Measurements from ENCODE around the gene HTT-AS. TPM values are rescaled to one million over a fixed set of nuclear protein-coding genes. Genes with fewer than 3 reads are reported as not detected.

The HTT-AS gene
- total and polyA plus RNA-seq, 2 experiments from 2014 or later, result not detected

DNA sequence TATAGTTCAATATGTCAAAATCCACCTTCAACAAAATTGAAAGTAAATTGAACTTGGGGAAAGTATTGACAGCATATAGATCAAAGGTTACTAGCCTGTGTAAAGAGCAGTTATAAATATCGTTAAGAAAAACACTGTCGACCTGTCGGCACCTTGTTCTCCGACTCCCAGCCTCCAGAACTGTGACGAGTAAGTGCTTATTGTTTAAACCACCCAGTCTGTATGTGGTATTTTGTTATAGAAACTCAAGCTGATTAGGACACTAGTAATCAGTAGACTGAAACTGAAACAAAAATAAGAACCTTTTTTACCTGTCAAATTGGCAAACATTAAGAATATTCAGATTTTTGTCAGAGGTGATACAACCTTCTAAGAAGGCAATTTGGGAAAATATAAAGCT is 17.1 kb upstream of the HTT-AS start:
- Histone ChIP-seq H3K4me1 (ENCODE audit: insufficient read depth) (no peaks in the 10 kb centered on the region), H3K36me3 (ENCODE audit: low read depth) (0 out of 2 replicates have a peak, but pooled peaks cover 8% of the 10 kb centered on the region), H3K27me3 (replicated peaks; ENCODE audit: insufficient read depth) (no peaks in the 10 kb centered on the region), H2AFZ (no peak overlapping the region), H3K27ac (no peak overlapping the region), H3K9ac (no peak overlapping the region), H3F3A (ENCODE audit: insufficient read depth) (0 out of 2 replicates have a peak, but pooled peaks cover 4% of the 10 kb centered on the region), H3K9me3 (ENCODE audit: low read depth) (no peaks in the 10 kb centered on the region), H3K79me2 (ENCODE audit: insufficient read depth) (peaks cover 50% of the 10 kb centered on the region), H3K4me3 (no peak overlapping the region), H4K20me1 (ENCODE audit: insufficient read depth) (no peaks in the 10 kb centered on the region), H3K9me2 (ENCODE audit: insufficient read depth) (no peaks in the 10 kb centered on the region), H3K4me2 (ENCODE audit: unreplicated experiment) (no peak overlapping the region)
- 77 to 78% methylated on average over 5 of the region's 5 CpGs for WGBS, 2 experiments (ENCODE audit: low coverage in 1 of 2, low lambda C conversion rate in 2 of 2, missing lambda C conversion rate in 2 of 2)
- TF ChIP-seq EZH2 (IDR thresholded peaks at IDR 0.05; ENCODE audit: insufficient read depth, poor library complexity, severe bottlenecking) (no peak), EZH2phosphoT487 (IDR thresholded peaks at IDR 0.05; ENCODE audit: insufficient read depth, low read depth) (no peak)
- DNase-seq, result no peak
- in situ Hi-C loops (cut with MboI), result no loop called here

DNA sequence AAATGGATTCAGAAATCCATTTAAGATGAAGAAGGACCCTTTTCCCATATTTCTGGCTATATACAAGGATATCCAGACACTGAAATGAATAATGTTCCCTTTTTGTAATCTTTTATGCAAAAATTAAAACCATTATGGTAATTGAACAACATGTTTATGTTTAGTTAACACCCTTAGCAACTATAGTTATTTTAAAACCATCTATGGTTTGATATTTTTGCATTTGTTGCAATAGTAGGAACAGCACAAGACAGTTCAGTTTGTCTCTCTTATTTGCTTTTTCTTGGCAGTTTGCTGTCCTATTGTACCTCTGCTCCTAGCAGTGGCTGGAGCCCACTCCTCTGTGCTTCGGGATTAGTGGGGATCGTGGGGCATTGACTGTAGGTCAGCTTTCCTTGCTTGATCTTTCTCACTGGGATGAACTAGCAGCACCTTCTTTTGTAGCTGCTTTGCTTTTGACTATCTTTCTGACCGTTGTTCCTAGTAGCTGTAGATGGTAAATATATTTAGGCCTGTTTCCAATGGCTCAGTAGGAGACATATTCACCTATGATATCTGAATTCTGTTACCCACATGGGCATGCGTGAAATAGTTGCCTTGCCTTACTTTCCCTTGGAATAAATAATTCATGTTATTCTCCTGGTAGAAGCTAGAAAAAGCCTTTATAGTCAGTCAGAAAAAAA is 12.9 kb upstream of the HTT-AS start:
- H3K79me2 ChIP-seq (ENCODE audit: insufficient read depth), result peaks cover 85% of the 10 kb centered on the region

GRCh38 chr4:3085948-3086670 is 11.8 kb upstream of the HTT-AS start:
- Histone ChIP-seq H3K4me1 (ENCODE audit: insufficient read depth) (no peaks in the 10 kb centered on the region), H3K36me3 (ENCODE audit: low read depth) (0 out of 2 replicates have a peak, but pooled peaks cover 8% of the 10 kb centered on the region), H3K9me3 (ENCODE audit: low read depth) (no peaks in the 10 kb centered on the region), H3K9me2 (ENCODE audit: insufficient read depth) (no peaks in the 10 kb centered on the region), H3K9ac (no peak overlapping the region), H2AFZ (no peak overlapping the region), H3F3A (ENCODE audit: insufficient read depth) (0 out of 2 replicates have a peak, but pooled peaks cover 4% of the 10 kb centered on the region), H3K79me2 (ENCODE audit: insufficient read depth) (peaks cover 97% of the 10 kb centered on the region), H3K27ac (no peak overlapping the region), H3K4me2 (ENCODE audit: unreplicated experiment) (no peak overlapping the region), H3K27me3 (replicated peaks; ENCODE audit: insufficient read depth) (no peaks in the 10 kb centered on the region), H4K20me1 (ENCODE audit: insufficient read depth) (peaks cover 10% of the 10 kb centered on the region; the same call in 1 of the 2 replicates), H3K4me3 (no peak overlapping the region)
- DNase-seq, result no peak
- 91 to 93% methylated on average over 10 of the region's 10 CpGs for whole genome bisulfite sequencing, 2 experiments (ENCODE audit: low coverage in 1 of 2, low lambda C conversion rate in 2 of 2, missing lambda C conversion rate in 2 of 2)
- no peak for TF ChIP-seq EZH2 (IDR thresholded peaks at IDR 0.05; ENCODE audit: insufficient read depth, poor library complexity, severe bottlenecking)
- no peak for TF ChIP-seq EZH2phosphoT487 (IDR thresholded peaks at IDR 0.05; ENCODE audit: insufficient read depth, low read depth)
- in situ Hi-C loops (cut with MboI), result no loop called here

More for the DNA sequence above, 12.9 kb upstream of the HTT-AS start:
- no peaks in the 10 kb centered on the region for H3K9me3 ChIP-seq (ENCODE audit: low read depth)
- no peak for DNase-seq
- H3K4me1 ChIP-seq (ENCODE audit: insufficient read depth), result no peaks in the 10 kb centered on the region
- no peak overlapping the region for H3K4me3 ChIP-seq
- in situ Hi-C loops (cut with MboI), result no loop called here
- no peak overlapping the region for H3K4me2 ChIP-seq (ENCODE audit: unreplicated experiment)
- no peaks in the 10 kb centered on the region for H3K9me2 ChIP-seq (ENCODE audit: insufficient read depth)
- H2AFZ ChIP-seq, result no peak overlapping the region
- 97% methylated on average over 4 of the region's 4 CpGs for WGBS, 2 experiments (ENCODE audit: low coverage in 1 of 2, low lambda C conversion rate in 2 of 2, missing lambda C conversion rate in 2 of 2)
- H3K27ac ChIP-seq, result no peak overlapping the region
- no peak overlapping the region for H3K9ac ChIP-seq
- peaks cover 10% of the 10 kb centered on the region; the same call in 1 of the 2 replicates for H4K20me1 ChIP-seq (ENCODE audit: insufficient read depth)
- H3K36me3 ChIP-seq (ENCODE audit: low read depth), result 0 out of 2 replicates have a peak, but pooled peaks cover 8% of the 10 kb centered on the region
- H3K27me3 ChIP-seq (replicated peaks; ENCODE audit: insufficient read depth), result no peaks in the 10 kb centered on the region
- TF ChIP-seq EZH2phosphoT487 (IDR thresholded peaks at IDR 0.05; ENCODE audit: insufficient read depth, low read depth) (no peak), EZH2 (IDR thresholded peaks at IDR 0.05; ENCODE audit: insufficient read depth, poor library complexity, severe bottlenecking) (no peak)
- H3F3A ChIP-seq (ENCODE audit: insufficient read depth), result 0 out of 2 replicates have a peak, but pooled peaks cover 4% of the 10 kb centered on the region

DNA sequence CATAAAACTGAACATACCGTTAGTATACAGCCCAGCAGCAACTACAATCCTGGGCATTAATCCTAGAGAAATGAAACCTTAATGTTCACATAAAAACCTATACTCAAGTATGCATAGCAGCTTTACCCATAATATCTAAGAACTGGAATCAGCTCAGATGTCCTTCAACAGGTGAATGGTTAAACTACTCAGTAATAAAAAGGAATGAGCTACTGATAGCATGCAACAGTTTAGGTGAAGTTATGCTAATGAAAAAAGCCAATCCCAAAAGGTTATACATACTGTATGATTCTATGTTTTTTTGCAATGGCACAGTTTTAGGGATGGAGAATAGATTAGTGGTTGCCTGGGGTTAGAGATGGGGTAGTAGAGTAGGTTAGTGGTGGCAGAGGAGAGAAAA is 9.4 kb upstream of the HTT-AS start:
- H3F3A ChIP-seq (ENCODE audit: insufficient read depth), result 0 out of 2 replicates have a peak, but pooled peaks cover 4% of the 10 kb centered on the region
- no peaks in the 10 kb centered on the region for H3K27me3 ChIP-seq (replicated peaks; ENCODE audit: insufficient read depth)
- H3K79me2 ChIP-seq (ENCODE audit: insufficient read depth), result peaks cover 100% of the 10 kb centered on the region
- no peak overlapping the region for H3K9ac ChIP-seq
- no peak for DNase-seq
- in situ Hi-C loops (cut with MboI), result no loop called here
- H3K27ac ChIP-seq, result no peak overlapping the region
- 9 to 15% methylated on average over 1 of the region's 1 CpG for WGBS, 2 experiments (ENCODE audit: low coverage in 1 of 2, low lambda C conversion rate in 2 of 2, missing lambda C conversion rate in 2 of 2)
- 0 out of 2 replicates have a peak, but pooled peaks cover 5% of the 10 kb centered on the region for H3K36me3 ChIP-seq (ENCODE audit: low read depth)
- no peak overlapping the region for H3K4me2 ChIP-seq (ENCODE audit: unreplicated experiment)
- H4K20me1 ChIP-seq (ENCODE audit: insufficient read depth), result peaks cover 13% of the 10 kb centered on the region; the same call in 1 of the 2 replicates
- H3K9me2 ChIP-seq (ENCODE audit: insufficient read depth), result no peaks in the 10 kb centered on the region
- H2AFZ ChIP-seq, result no peak overlapping the region
- H3K4me1 ChIP-seq (ENCODE audit: insufficient read depth), result no peaks in the 10 kb centered on the region
- H3K4me3 ChIP-seq, result no peak overlapping the region
- no peaks in the 10 kb centered on the region for H3K9me3 ChIP-seq (ENCODE audit: low read depth)
- no peak for TF ChIP-seq EZH2phosphoT487 (IDR thresholded peaks at IDR 0.05; ENCODE audit: insufficient read depth, low read depth)
- TF ChIP-seq EZH2 (IDR thresholded peaks at IDR 0.05; ENCODE audit: insufficient read depth, poor library complexity, severe bottlenecking), result no peak
